KOPT-K1 (cell line): ENCODE measurements around the gene IPO7.
"Not testable (repeated sequence)": the region's sequence is repeated elsewhere in the genome, so short reads cannot be mapped to it uniquely, and the experiment has no call there.

Experiments
- H3K27ac ChIP-seq: fragments of 200-600 bp; sonication (generic); 2 replicates; pipeline ENCODE4 v1.5.1; 2016; ENCODE audit warnings: antibody characterized with exemption, mild to moderate bottlenecking, low read depth, low read length; ENCODE audit not compliant: poor library complexity, severe bottlenecking
- H3K36me3 ChIP-seq: fragments of 200-600 bp; sonication (generic); 2 replicates; pipeline ENCODE4 v1.5.1; 2017; ENCODE audit warnings: antibody characterized with exemption, mild to moderate bottlenecking, low read length, moderate library complexity; ENCODE audit not compliant: insufficient read depth
- H3K9me3 ChIP-seq: fragments of 200-600 bp; sonication (generic); 2 replicates; pipeline ENCODE4 v1.5.1; 2017; ENCODE audit warnings: antibody characterized with exemption, low read length, mild to moderate bottlenecking; ENCODE audit not compliant: insufficient read depth, poor library complexity, severe bottlenecking

The IPO7 gene

DNA sequence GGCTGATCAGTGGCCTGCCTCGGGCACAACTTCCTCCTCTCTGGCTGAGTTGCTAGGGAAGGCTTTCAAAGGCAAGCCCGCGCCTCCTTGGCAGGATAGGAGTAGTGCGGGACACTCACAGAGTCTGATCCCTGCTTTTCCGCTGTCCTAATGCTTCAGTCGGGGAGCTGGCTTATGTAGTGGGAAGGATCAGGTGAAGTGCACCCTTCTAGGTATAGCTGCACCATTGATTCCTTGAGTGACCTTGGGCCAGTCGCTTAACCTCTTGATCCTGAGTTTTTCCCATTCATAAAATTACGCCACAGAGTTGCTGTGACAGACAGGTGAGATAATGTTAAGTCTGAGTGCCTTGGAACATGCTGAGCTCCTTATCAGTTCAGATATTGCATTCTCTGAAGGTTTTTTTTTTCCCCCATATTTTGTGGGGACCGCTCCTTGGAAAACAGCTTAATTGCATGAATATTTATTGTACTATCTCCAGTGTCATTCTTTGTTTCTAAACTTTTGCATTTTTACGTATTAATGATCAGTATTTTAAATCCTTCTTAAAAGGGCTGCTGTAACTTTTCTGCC lies 961 bp downstream of the IPO7 start:
- Histone ChIP-seq H3K9me3 (no peaks in the 10 kb centered on the region), H3K27ac (peak overlapping the region; percentile 92), H3K36me3 (peaks cover 35% of the 10 kb centered on the region)

DNA sequence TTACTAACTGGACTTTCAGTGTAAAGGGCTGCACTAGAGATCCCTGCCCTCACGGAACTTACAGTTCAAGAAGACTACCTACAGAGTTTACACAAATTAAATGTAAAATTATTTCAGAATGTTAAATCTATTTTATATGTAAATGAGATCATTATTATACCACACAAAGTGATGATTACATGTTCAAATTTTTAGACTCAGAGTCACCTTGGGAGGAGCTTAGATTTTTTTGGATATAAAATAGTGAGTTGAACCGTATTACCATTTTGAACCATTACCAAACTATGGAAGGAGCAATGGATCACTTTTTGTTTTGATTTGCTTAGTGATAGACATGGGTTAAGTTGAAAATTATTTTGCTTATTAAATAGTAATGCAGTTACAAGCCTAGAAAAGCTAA lies 1.6 kb downstream of the IPO7 start:
- no peaks in the 10 kb centered on the region for H3K9me3 ChIP-seq
- peaks cover 37% of the 10 kb centered on the region for H3K36me3 ChIP-seq
- no peak overlapping the region for H3K27ac ChIP-seq

DNA sequence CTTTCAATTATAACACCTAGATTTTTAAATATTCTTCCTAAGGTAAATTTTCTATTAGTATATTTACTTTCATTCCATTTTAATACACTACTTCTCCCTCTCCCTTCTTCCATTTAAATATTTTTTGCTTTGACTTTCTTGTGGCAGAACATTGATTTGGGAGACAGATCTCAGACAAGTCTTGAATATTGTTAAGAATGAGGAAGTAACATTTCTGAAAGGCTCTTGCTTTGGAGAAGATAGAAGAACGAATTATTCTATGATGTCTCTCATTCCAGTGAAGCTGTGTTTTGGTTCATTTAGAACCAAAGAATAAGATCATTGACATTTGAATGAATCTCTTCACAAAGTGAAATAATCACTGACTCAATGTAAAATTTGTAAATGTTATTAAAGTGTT lies 2.4 kb downstream of the IPO7 start:
- no peak overlapping the region for H3K27ac ChIP-seq
- H3K9me3 ChIP-seq, result no peaks in the 10 kb centered on the region
- peaks cover 40% of the 10 kb centered on the region for H3K36me3 ChIP-seq

DNA sequence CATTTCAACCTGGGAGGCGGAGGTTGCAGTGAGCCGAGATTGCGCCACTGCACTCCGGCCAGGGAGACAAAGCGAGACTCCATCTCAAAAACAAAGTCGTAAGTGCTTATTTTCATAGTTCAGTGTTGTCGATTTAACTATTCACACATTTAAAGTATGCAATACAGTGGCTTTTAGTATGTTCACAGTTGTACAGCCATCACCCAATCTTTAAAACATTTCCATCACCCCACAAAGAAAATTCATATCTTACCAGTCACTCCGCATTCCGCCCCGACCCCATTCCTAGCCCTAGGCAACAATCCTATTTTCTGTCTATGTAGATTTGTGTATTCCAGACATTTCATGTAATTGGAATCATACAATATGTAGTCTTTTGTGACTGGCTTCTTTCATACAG lies 11.9 kb downstream of the IPO7 start:
- H3K9me3 ChIP-seq, result no peaks in the 10 kb centered on the region
- no peak overlapping the region for H3K27ac ChIP-seq
- H3K36me3 ChIP-seq, result peaks cover 56% of the 10 kb centered on the region

DNA sequence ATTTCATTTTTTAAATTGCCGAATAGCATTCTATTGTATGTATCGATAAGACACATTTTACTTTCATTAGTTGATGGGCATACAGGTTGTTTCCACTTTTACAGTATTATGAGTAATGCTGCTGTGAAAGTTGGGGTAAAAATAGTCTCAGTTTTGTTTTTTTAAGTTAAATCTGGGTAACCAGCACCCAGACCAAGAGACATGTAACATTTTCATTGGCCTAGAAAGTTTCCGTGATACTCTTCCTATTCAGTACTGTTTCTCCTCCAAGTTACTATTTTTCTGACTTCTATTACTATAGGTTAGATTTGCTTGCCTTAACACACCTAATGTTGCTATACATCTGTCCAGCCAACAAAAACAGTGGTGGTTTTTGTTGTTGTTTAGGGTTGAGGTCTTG lies 12.3 kb downstream of the IPO7 start:
- Histone ChIP-seq H3K27ac (no peak overlapping the region), H3K9me3 (no peaks in the 10 kb centered on the region), H3K36me3 (peaks cover 56% of the 10 kb centered on the region)

DNA sequence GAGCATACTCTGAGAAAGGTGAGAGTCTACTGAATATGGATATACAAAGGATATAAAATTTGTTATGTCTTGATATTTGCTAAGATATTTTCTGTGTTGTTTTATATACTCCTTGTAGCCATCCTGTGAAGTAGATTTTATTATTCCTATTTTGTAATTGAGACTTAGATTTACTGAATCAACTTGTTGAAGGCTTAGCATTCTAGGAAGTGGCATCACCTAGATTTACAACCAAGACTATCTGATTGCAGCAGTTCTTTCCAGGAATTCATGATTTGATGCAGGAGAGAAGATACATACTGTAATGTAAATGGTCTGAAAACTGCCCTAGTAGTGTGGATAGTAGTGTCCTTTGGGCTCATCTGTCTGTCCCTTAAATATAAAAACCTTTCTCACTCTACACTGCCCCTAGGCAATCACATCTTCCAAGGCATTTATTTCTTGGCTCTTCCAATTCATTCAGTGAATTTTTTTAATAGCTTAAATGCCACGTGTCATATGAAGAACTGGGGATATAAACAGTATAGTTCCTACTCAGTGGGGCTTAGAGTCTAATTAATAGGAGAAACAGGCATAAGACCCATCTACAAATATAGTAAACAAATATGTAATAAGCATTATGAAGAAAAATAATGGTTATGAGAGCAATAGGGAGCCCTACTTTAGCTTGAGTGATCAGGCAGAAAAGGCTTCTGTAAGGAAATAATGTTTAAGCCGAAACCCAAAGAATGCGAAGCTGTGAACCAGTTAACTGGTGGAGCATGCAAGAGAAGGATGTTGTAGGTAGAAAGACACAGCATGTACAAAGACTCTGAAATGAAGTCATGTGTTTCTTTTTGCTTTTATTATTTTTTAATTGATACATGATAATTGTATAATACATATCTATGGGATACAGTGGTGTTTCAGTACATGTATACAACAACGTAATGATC lies 13.6 kb downstream of the IPO7 start:
- no peaks in the 10 kb centered on the region for H3K9me3 ChIP-seq
- H3K27ac ChIP-seq, result no peak overlapping the region
- peaks cover 56% of the 10 kb centered on the region for H3K36me3 ChIP-seq

DNA sequence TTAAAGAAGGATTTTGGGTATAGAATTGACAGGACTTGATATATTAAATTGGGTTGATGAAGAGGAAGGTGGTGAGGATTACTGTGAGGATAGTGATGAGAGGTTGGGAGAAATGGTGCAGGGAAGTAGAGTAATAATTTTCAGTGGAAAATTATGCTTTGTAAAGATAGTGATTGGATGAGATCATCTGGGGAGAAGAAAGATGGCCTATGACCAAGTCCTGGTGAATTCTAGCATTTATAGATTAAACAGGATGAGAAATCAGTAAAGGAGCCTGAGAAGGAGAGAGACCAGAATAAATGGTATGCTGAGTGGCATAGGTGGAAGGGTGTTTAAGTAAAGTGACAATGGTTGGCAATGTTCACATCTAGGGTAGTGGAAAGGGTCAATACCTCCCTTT lies 15.0 kb downstream of the IPO7 start:
- Histone ChIP-seq H3K9me3 (no peaks in the 10 kb centered on the region), H3K27ac (no peak overlapping the region), H3K36me3 (peaks cover 66% of the 10 kb centered on the region)

DNA sequence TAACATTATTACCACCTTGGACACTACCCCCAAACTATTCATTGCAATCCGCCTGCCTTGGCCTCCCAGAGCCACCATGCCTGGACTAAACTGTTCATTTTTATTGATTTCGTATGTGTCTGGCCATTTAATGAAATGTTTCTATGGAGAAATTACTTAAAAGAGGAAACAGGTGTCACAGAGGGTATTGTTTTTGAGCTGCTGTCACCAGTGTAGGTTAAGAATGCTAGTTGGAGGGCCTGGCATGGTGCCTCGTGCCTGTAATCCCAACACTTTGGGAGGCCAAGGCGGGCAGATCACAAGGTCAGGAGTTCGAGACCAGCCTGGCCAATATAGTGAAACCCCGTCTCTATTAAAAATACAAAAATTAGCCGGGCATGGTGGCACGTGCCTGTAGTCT lies 17.4 kb downstream of the IPO7 start:
- H3K9me3 ChIP-seq, H3K27ac ChIP-seq: not testable (repeated sequence)
- peaks cover 71% of the 10 kb centered on the region for H3K36me3 ChIP-seq

DNA sequence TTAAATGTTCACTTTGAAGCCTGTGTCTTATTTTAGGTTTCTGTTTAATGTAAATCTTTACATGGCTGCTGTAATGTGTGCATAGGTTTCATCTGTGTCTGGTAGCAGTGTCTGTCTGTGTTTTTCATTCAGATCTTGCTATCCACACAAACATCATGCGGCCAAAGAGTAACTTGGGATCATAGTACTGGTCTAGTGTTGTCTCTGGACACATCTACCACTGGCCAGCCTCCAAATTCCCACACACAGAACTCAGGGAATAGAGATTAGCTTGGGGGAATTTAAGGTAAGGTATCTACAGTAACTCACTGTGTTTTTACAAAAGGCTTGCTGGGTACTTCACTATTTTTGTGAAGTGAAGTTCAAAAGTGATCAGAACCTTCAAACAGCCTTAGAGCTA lies 44.3 kb downstream of the IPO7 start:
- H3K27ac ChIP-seq, result no peak overlapping the region
- H3K36me3 ChIP-seq, result peaks cover 100% of the 10 kb centered on the region
- H3K9me3 ChIP-seq, result no peaks in the 10 kb centered on the region

DNA sequence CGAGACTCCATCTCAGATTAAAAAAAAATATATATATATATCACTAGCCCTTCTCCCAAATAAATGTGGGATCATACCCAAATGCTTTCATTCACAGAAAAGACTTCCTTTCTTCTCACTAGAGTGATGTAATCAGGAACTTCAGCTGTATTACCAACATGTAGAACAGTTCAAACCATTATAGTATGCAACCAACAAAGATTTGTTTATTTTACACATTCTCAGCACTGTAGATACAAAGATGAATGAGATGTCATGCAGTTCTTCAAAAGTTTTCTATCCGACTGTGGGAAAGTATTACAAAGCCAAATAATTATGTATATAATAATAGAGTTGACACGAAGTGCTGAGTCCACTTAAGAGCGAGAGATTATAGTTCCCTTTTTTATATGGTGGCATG lies 54.2 kb downstream of the IPO7 start:
- peaks cover 100% of the 10 kb centered on the region for H3K36me3 ChIP-seq

DNA sequence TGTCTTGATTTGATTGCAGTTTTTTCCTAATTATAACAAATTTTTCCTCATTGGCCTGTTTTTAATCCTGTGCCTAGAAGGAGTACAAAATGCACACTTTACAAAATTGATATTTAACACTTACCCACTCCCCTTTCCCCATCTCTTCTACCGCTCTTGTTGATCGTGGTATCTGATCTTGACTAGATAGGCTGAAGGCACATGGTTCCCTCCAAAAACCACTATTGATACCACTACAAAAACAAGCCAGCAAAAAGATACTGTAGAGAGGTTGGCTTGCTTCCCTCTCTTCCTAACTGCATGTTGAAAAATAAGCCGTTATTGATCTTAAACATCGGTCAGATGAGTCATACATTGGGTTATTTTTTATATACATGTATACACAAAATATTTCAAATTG lies 61.8 kb downstream of the IPO7 start:
- Histone ChIP-seq H3K9me3 (peaks cover 11% of the 10 kb centered on the region), H3K27ac (peak overlapping the region; percentile 25), H3K36me3 (peaks cover 97% of the 10 kb centered on the region)

More for the DNA sequence above, 54.2 kb downstream of the IPO7 start:
- H3K9me3 ChIP-seq, result no peaks in the 10 kb centered on the region
- no peak overlapping the region for H3K27ac ChIP-seq

DNA sequence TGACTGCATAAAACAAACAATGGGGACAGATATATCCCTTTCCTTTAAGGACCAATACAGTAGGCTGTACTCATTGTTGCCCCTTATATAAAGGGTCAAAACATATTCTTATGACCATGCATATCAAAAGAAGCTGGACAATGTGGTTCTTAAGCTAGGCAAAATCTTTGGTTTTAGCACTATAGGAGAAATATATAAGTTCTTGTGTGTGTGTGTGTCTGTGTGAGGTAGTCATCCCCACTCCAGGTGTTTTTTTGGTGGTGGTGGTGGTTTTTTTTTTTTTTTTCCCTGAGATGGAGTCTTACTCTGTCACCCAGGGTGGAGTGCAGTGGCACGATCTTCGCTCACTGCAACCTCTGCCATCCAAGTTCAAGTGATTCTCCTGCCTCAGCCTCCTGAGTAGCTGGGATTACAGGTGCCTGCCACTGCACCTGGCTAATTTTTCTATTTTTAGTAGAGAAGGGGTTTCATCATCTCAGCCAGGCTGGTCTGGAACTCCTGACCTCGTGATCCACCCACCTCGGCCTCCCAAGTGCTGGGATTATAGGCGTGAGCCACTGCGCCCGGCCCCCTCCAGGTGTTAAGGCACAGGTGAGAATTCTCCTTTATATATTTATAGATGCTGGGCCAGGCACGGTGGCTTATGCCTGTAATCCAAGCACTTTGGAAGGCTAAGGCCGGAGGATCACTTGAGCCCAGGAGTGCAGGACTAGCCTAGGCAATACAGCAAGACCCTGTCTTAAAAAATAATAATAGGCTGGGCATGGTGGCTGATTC lies 64.3 kb downstream of the IPO7 start:
- Histone ChIP-seq H3K36me3 (peaks cover 78% of the 10 kb centered on the region), H3K9me3 (peaks cover 21% of the 10 kb centered on the region), H3K27ac (no peak overlapping the region)

DNA sequence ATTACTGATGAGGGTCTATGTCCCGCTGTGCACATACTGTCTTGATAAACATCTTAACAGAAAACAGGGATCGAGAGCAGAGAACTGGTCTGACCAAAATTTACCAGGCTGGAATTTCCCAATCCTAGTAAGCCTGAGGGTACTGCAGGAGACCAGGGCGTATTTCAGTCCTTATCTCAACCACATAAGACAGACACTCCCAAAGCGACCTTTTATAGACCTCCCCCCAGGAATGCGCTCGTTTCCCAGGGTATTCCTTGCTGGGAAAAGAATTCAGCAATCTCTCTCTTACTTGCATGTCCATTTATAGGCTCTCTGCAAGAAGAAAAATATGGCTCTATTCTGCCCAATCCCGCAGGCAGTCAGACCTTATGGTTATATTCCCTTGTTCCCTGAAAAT lies 67.6 kb downstream of the IPO7 start:
- H3K9me3 ChIP-seq, result peaks cover 21% of the 10 kb centered on the region
- H3K27ac ChIP-seq, result not testable (repeated sequence)
- peaks cover 46% of the 10 kb centered on the region for H3K36me3 ChIP-seq

DNA sequence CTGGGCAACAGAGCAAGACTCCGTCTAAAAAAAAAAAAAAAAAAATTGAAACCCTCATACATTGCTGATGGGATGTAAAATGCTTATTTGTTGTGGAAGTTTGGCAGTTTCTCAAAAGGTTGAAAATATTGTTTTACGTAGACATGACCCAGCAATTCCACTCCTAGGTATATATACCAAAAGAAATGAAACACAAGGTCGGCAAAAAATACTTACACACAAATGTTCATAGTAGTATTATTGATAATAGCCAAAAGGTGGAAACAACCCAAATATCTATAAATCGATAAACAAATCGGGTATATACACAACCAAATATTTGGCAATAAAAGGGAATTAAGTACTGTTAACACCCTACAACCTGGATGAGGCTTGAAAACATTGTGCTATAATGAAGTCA lies 71.3 kb downstream of the IPO7 start:
- H3K9me3 ChIP-seq, result peaks cover 15% of the 10 kb centered on the region
- peaks cover 9% of the 10 kb centered on the region; the same call in 1 of the 2 replicates for H3K36me3 ChIP-seq
- no peak overlapping the region for H3K27ac ChIP-seq

DNA sequence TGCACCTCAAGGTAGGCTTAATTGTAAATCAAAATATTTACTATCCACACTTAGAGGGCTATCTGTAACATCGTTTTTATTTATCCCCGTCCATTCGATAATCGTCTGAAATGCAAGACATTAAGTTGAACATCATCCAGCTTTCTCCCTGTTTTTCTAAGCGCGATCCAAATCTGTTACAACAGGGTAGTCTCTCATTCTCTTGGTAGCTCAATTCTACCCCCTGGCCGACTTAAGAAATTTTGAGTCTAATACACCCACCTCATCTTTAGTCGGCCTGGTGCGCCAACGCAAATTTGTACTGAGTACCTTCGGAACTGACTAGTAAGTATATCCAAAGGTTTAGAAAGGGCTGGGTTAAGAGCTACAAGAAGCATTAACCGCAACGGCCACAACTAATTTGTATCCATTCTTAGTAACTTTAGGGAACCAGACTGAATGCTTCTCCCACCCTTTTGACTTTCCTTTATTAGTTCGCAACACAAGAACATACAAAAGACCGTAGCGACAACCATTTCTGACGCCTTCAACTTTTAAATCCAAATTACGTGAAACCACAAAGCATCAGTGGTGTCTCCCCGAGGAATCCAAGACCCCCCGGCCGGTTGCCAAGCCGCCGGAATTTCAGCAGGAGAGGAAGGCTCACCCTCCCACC lies 75.3 kb downstream of the IPO7 start:
- H3K36me3 ChIP-seq, result no peaks in the 10 kb centered on the region
- peak overlapping the region; percentile 96 for H3K27ac ChIP-seq
- no peaks in the 10 kb centered on the region for H3K9me3 ChIP-seq
